Neural cell (in vitro differentiated cells): Measurements from ENCODE around the gene NRXN2. TPM values are rescaled to one million over a fixed set of nuclear protein-coding genes. Genes with fewer than 3 reads are reported as not detected.
A peak's percentile ranks its signal among the peaks of the same experiment; 100 is the strongest.

Experiments used
- H2AFZ ChIP-seq: fragments of 200-600, 300-800 bp; sonication (generic), shearing (Covaris generic); 2 replicates; pipeline ENCODE4 v1.6.0; 2014; ENCODE audit warnings: low read depth, mild to moderate bottlenecking, antibody characterized with exemption, low read length, moderate library complexity
- H3F3A ChIP-seq: fragments of 200-600 bp; shearing (Covaris generic); 2 replicates; pipeline ENCODE4 v1.6.1; 2016; ENCODE audit warnings: mild to moderate bottlenecking, moderate library complexity, mixed read lengths, antibody characterized with exemption, low read length; ENCODE audit not compliant: insufficient read depth, poor library complexity, severe bottlenecking
- H3K27ac ChIP-seq: fragments of 200-600, 300-800 bp; sonication (generic), shearing (Covaris generic); 2 replicates; pipeline ENCODE4 v1.5.1; 2014; ENCODE audit warnings: mild to moderate bottlenecking, low read length, moderate library complexity
- H3K27me3 ChIP-seq: fragments of 300-800, 200-600 bp; sonication (generic), shearing (Covaris generic); 2 replicates; pipeline ENCODE4 v1.6.0; 2014; ENCODE audit warnings: mild to moderate bottlenecking, low read depth, low read length, moderate library complexity; ENCODE audit not compliant: insufficient read depth
- H3K36me3 ChIP-seq: fragments of 300-800, 200-600 bp; sonication (generic), shearing (Covaris generic); 2 replicates; pipeline ENCODE4 v1.5.1; 2014; ENCODE audit warnings: mild to moderate bottlenecking, antibody characterized with exemption, low read length, moderate library complexity; ENCODE audit not compliant: insufficient read depth
- H3K4me2 ChIP-seq: fragments of 300-800, 200-600 bp; sonication (generic), shearing (Covaris generic); 2 replicates; pipeline ENCODE4 v1.6.0; 2014; ENCODE audit warnings: mild to moderate bottlenecking, low read length
- H3K4me3 ChIP-seq: fragments of 300-800, 200-600 bp; sonication (generic), shearing (Covaris generic); 2 replicates; pipeline ENCODE4 v1.5.1; 2014; ENCODE audit warnings: mild to moderate bottlenecking, low read length, moderate library complexity
- H3K79me2 ChIP-seq: fragments of 200-600 bp; shearing (Covaris generic); replicated peaks from 2 replicates; pipeline ENCODE4 v1.6.0; 2014; ENCODE audit warnings: mild to moderate bottlenecking, low read length, moderate library complexity; ENCODE audit not compliant: insufficient read depth
- H3K9ac ChIP-seq: fragments of 300-800, 200-600 bp; sonication (generic), shearing (Covaris generic); 2 replicates; pipeline ENCODE4 v1.6.1; 2016; ENCODE audit warnings: mild to moderate bottlenecking, low read length, mixed read lengths
- H3K9me2 ChIP-seq: fragments of 200-600 bp; shearing (Covaris generic); 2 replicates; pipeline ENCODE4 v1.6.1; 2016; ENCODE audit warnings: mild to moderate bottlenecking, low read length, mixed read lengths; ENCODE audit not compliant: insufficient read depth
- H3K9me3 ChIP-seq: fragments of 200-600, 300-800 bp; sonication (generic), shearing (Covaris generic); 2 replicates; pipeline ENCODE4 v1.6.1; 2016; ENCODE audit warnings: mild to moderate bottlenecking, mixed run types, low read length, moderate library complexity, mixed read lengths
- H4K20me1 ChIP-seq: fragments of 200-600 bp; shearing (Covaris generic); 2 replicates; pipeline ENCODE4 v1.6.1; 2016; ENCODE audit warnings: mild to moderate bottlenecking, mixed run types; ENCODE audit not compliant: insufficient read depth
- CTCF ChIP-seq: fragments of 450-650 bp; IDR thresholded peaks from 2 replicates; pipeline ENCODE4 v1.5.1; 2014; ENCODE audit warnings: antibody characterized with exemption, mild to moderate bottlenecking, moderate library complexity; ENCODE audit not compliant: poor library complexity, severe bottlenecking
- EP300 ChIP-seq: fragments of 450-650 bp; conservative IDR thresholded peaks from 2 replicates; pipeline ENCODE4 v1.6.1; 2014; ENCODE audit warnings: antibody characterized with exemption, mild to moderate bottlenecking, moderate library complexity; ENCODE audit not compliant: poor library complexity, severe bottlenecking
- EZH2 ChIP-seq: fragments of 200-600, 300-800 bp; shearing (Covaris generic), sonication (generic); IDR thresholded peaks from 2 replicates; pipeline ENCODE4 v1.6.1; 2014; ENCODE audit warnings: antibody characterized with exemption, low read length, borderline replicate concordance, mild to moderate bottlenecking; ENCODE audit not compliant: insufficient read depth, poor library complexity, severe bottlenecking
- MXI1 ChIP-seq: fragments of 450-650 bp; conservative IDR thresholded peaks from 2 replicates; pipeline ENCODE4 v1.6.1; 2014; ENCODE audit warnings: antibody characterized with exemption, mild to moderate bottlenecking; ENCODE audit not compliant: poor library complexity, severe bottlenecking
- POLR2AphosphoS5 ChIP-seq: IDR thresholded peaks from 2 replicates; pipeline ENCODE4 v1.6.1; 2012
- RAD21 ChIP-seq: fragments of 450-650 bp; conservative IDR thresholded peaks from 2 replicates; pipeline ENCODE4 v1.6.1; 2014; ENCODE audit warnings: antibody characterized with exemption, mild to moderate bottlenecking, moderate library complexity
- REST ChIP-seq: IDR thresholded peaks from 2 replicates; pipeline ENCODE4 v1.6.1; 2012; ENCODE audit warnings: borderline replicate concordance
- SMC3 ChIP-seq: fragments of 450-650 bp; conservative IDR thresholded peaks from 2 replicates; pipeline ENCODE4 v1.6.1; 2014; ENCODE audit warnings: antibody characterized with exemption, mild to moderate bottlenecking, moderate library complexity; ENCODE audit not compliant: poor library complexity
- TAF1 ChIP-seq: IDR thresholded peaks from 2 replicates; pipeline ENCODE4 v1.6.1; 2012; ENCODE audit warnings: low read depth
- polyA plus RNA-seq: library from polyadenylated mRNA; depleted of rRNA; stranded (reverse); fragments of >200 nt; gene quantifications from 2 replicates; pipeline ENCODE4 v1.2.3, GENCODE V29; 2014

Gene NRXN2
- polyA plus RNA-seq, 1 donor from 2014 or later: 68.0 TPM

GRCh38 chr11:64694026-64694755 is 28.8 kb downstream of the NRXN2 start:
- Histone ChIP-seq H3K4me3 (peak overlapping the region; percentile 51), H3K9me2 (no peaks in the 10 kb centered on the region), H3K9ac (peak overlapping the region; percentile 43)

More at GRCh38 chr11:64694026-64694755, 28.8 kb downstream of the NRXN2 start:
- Histone ChIP-seq H3K27ac (peak overlapping the region; percentile 59), H3K9me3 (no peaks in the 10 kb centered on the region), H3K79me2 (peaks cover 21% of the 10 kb centered on the region), H2AFZ (no peak overlapping the region), H3K27me3 (no peaks in the 10 kb centered on the region), H3K4me2 (peak overlapping the region; percentile 43), H4K20me1 (no peaks in the 10 kb centered on the region), H3F3A (no peaks in the 10 kb centered on the region), H3K36me3 (no peaks in the 10 kb centered on the region)
- TF ChIP-seq EP300 (no peak), CTCF (no peak), MXI1 (no peak), POLR2AphosphoS5 (no peak), SMC3 (no peak), EZH2 (no peak), TAF1 (no peak), REST (no peak), RAD21 (no peak)
